Endodermal cell (in vitro differentiated cells): ENCODE measurements around the gene TMEM31. TPM values are rescaled to one million over a fixed set of nuclear protein-coding genes. Genes with fewer than 3 reads are reported as not detected.

Experiments
- DNase-seq: peaks from one replicate; pipeline ENCODE4 v3.0.0-alpha.2; 2017
- H3K27ac ChIP-seq: 2 replicates; pipeline ENCODE4 v1.5.1; 2013; ENCODE audit warnings: mild to moderate bottlenecking, low read depth, low read length, moderate library complexity
- H3K27me3 ChIP-seq: 2 replicates; pipeline ENCODE4 v1.6.1; 2013; ENCODE audit warnings: mild to moderate bottlenecking, low read length, moderate library complexity; ENCODE audit not compliant: insufficient read depth, control insufficient read depth, poor library complexity, severe bottlenecking
- H3K36me3 ChIP-seq: 2 replicates; pipeline ENCODE4 v1.7.0; 2013; ENCODE audit warnings: mild to moderate bottlenecking, low read length, moderate library complexity; ENCODE audit not compliant: control insufficient read depth, insufficient read depth
- H3K4me1 ChIP-seq: one replicate; pipeline ENCODE4 v1.7.0; 2013; ENCODE audit warnings: low read length; ENCODE audit not compliant: control insufficient read depth, insufficient read depth
- H3K4me3 ChIP-seq: 2 replicates; pipeline ENCODE4 v1.5.1; 2013; ENCODE audit warnings: mild to moderate bottlenecking, low read length, moderate library complexity
- H3K9ac ChIP-seq: 2 replicates; pipeline ENCODE4 v1.6.1; 2013; ENCODE audit warnings: mild to moderate bottlenecking, low read length, moderate library complexity; ENCODE audit not compliant: poor library complexity, severe bottlenecking; ENCODE audit errors: extremely low read depth
- H3K9me3 ChIP-seq: 2 replicates; pipeline ENCODE4 v1.6.1; 2013; ENCODE audit warnings: mild to moderate bottlenecking, low read length, moderate library complexity; ENCODE audit not compliant: control insufficient read depth
- H3K27ac Mint-ChIP-seq: 2 replicates; pipeline ENCODE4 v1.8.0; 2020; ENCODE audit warnings: mixed read lengths
- H3K27me3 Mint-ChIP-seq: 2 replicates; pipeline ENCODE4 v1.8.0; 2021; ENCODE audit warnings: mild to moderate bottlenecking, mixed read lengths; ENCODE audit not compliant: insufficient read depth
- H3K36me3 Mint-ChIP-seq: 2 replicates; pipeline ENCODE4 v1.8.0; 2020; ENCODE audit warnings: low read depth, mixed read lengths
- H3K4me1 Mint-ChIP-seq: 2 replicates; pipeline ENCODE4 v1.8.0; 2020; ENCODE audit warnings: mixed read lengths
- H3K4me3 Mint-ChIP-seq: 2 replicates; pipeline ENCODE4 v1.8.0; 2020; ENCODE audit warnings: mild to moderate bottlenecking, moderate library complexity, mixed read lengths
- H3K9me3 Mint-ChIP-seq: 2 replicates; pipeline ENCODE4 v1.8.0; 2020; ENCODE audit warnings: mild to moderate bottlenecking, mixed read lengths
- CTCF ChIP-seq: fragments of 200-600 bp; sonication (generic); conservative IDR thresholded peaks from 2 replicates; pipeline ENCODE4 v1.5.0; 2021; ENCODE audit warnings: antibody characterized with exemption, mild to moderate bottlenecking
- WGBS, 2 experiments: methylation state at CpG; one replicate each; pipeline versions ENCODE4 v1.1.5 to v1.1.7; 2013; ENCODE audit warnings: missing lambda C conversion rate in 2 of 2, mixed read lengths in 1 of 2; ENCODE audit not compliant: insufficient coverage in 1 of 2, insufficient read length in 1 of 2; 5-methylcytosine and 5-hydroxymethylcytosine counted together
- total RNA-seq, 2 donors: library from RNA; stranded (reverse); fragmentation: NEBNext Ultra II Directional in 1 of 2; extraction: Animal tissue kit (Norgen Biotek cat#: 25700) in 1 of 2; gene quantifications; 2 replicates in 1 of 2; 3 replicates in 1 of 2; pipeline ENCODE4 v1.2.1, GENCODE V29; 2021

TMEM31 gene
- total RNA-seq, 2 donors from 2014 or later = 1.00 TPM; not detected in 1

GRCh38 chrX:103722505-103722904 lies 11.8 kb downstream of the TMEM31 start:
- Mint-ChIP-seq H3K4me1 (peaks cover 29% of the 10 kb centered on the region), H3K27me3 (peaks cover 74% of the 10 kb centered on the region), H3K4me3 (no peak overlapping the region), H3K27ac (no peak overlapping the region), H3K9me3 (no peaks in the 10 kb centered on the region), H3K36me3 (no peaks in the 10 kb centered on the region)
- no peak for DNase-seq
- no peak overlapping the region for H3K9ac ChIP-seq
- no peaks in the 10 kb centered on the region for H3K36me3 ChIP-seq
- peaks cover 63% of the 10 kb centered on the region for H3K27me3 ChIP-seq
- H3K27ac ChIP-seq = no peak overlapping the region
- H3K4me1 ChIP-seq = no peaks in the 10 kb centered on the region
- no peak for TF ChIP-seq CTCF
- WGBS, 2 experiments = 90 to 100% methylated on average over 1 to 3 of the region's 3 CpGs
- no peaks in the 10 kb centered on the region for H3K9me3 ChIP-seq
- H3K4me3 ChIP-seq = no peak overlapping the region

GRCh38 chrX:103726477-103726876 lies 15.8 kb downstream of the TMEM31 start:
- H3K9me3 ChIP-seq = no peaks in the 10 kb centered on the region

GRCh38 chrX:103727115-103727514 lies 16.4 kb downstream of the TMEM31 start:
- Histone ChIP-seq H3K36me3 (no peaks in the 10 kb centered on the region), H3K9ac (no peak overlapping the region), H3K4me1 (peaks cover 9% of the 10 kb centered on the region), H3K4me3 (no peak overlapping the region), H3K27ac (no peak overlapping the region), H3K27me3 (peaks cover 28% of the 10 kb centered on the region), H3K9me3 (no peaks in the 10 kb centered on the region)
- WGBS, 2 experiments = 72% methylated on average over 4 of the region's 4 CpGs; no CpG with 5 or more reads in 1 of the 2 experiments
- no peaks in the 10 kb centered on the region for H3K9me3 Mint-ChIP-seq
- no peaks in the 10 kb centered on the region for H3K36me3 Mint-ChIP-seq
- no peak overlapping the region for H3K4me3 Mint-ChIP-seq
- H3K27ac Mint-ChIP-seq = no peak overlapping the region
- peaks cover 52% of the 10 kb centered on the region for H3K27me3 Mint-ChIP-seq
- TF ChIP-seq CTCF = no peak
- H3K4me1 Mint-ChIP-seq = peaks cover 65% of the 10 kb centered on the region
- DNase-seq = peak; percentile 80

More at GRCh38 chrX:103726477-103726876, 15.8 kb downstream of the TMEM31 start:
- no peak for TF ChIP-seq CTCF
- WGBS, 2 experiments = 90 to 100% methylated on average over 1 to 5 of the region's 5 CpGs
- Histone ChIP-seq H3K27me3 (peaks cover 35% of the 10 kb centered on the region), H3K36me3 (no peaks in the 10 kb centered on the region), H3K4me1 (peaks cover 9% of the 10 kb centered on the region), H3K9ac (no peak overlapping the region), H3K27ac (no peak overlapping the region), H3K4me3 (no peak overlapping the region)
- Mint-ChIP-seq H3K4me3 (no peak overlapping the region), H3K9me3 (no peaks in the 10 kb centered on the region), H3K27me3 (peaks cover 54% of the 10 kb centered on the region), H3K36me3 (no peaks in the 10 kb centered on the region), H3K27ac (no peak overlapping the region), H3K4me1 (peaks cover 61% of the 10 kb centered on the region)
- DNase-seq = peak; percentile 58
